GM21367 (cell line): ENCODE measurements around the gene PRKG1.
"Not testable (repeated sequence)": the region's sequence is repeated elsewhere in the genome, so short reads cannot be mapped to it uniquely, and the experiment has no call there.

ENCODE experiments used
- ATAC-seq: cut with Tn5 transposase; IDR thresholded peaks from one replicate; pipeline ENCODE4 v1.9.1; 2021; ENCODE audit not compliant: unreplicated experiment

PRKG1 gene

GRCh38 chr10:52221923-52222322 is 1147.6 kb downstream of the PRKG1 start:
- ATAC-seq = no peak

DNA sequence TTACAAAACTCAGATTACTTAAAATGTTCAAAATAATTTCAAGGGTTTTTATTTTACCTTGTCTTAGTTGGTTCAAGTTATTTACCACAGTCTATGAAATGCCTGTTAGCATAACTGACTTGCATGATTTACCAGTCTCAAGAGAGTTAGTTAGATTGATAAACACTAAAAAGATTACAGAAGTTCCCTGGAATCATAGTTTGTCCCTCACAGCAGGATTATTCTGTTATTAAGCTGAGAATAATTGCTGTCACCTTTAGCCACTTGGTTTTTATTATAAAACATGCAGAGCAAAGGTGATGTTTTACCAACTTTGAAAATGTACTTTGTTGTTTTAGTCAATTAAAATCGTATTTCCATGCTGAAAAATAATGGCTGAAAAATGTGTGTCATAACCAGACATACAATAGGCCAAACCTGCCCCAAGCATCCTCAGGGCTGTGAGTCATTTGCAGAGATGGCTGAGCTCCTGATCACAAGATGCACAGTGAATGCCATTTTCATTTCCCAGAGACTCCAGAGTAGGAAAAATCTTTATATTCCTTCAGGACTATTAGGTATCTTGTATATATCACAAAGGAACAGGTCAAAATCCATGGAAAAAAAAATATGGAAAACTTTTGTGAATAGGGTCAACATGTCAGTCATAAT is 1152.0 kb downstream of the PRKG1 start:
- no peak for ATAC-seq

GRCh38 chr10:52228556-52228955 is 1154.3 kb downstream of the PRKG1 start:
- ATAC-seq = no peak

GRCh38 chr10:52229291-52229931 is 1155.1 kb downstream of the PRKG1 start:
- ATAC-seq = no peak

GRCh38 chr10:52232561-52233350 is 1158.5 kb downstream of the PRKG1 start:
- peak; percentile 99 for ATAC-seq

- ATAC-seq = not testable (repeated sequence)
Measured at GRCh38 chr10:52233351-52233991, 1159.2 kb downstream of the PRKG1 start.

- no peak for ATAC-seq
Measured at GRCh38 chr10:52239771-52240170, 1165.5 kb downstream of the PRKG1 start.

DNA sequence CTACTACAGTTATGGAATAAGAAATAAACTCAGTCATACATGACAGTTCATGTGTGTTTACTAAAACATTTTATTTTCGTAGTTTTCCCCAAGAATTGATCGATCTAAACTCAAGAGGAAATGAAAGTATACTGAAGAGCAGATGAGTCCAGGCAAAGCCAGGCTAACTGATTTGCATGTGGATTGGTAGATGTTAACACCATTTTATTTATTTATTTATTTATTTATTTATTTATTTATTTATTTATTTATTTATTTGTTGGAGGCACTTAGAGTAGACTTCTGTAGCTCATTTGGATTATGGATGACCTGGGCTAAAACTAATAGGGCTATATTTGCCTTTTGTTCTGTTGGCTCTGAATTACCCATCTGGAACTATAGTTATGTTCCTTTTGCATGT is 1171.3 kb downstream of the PRKG1 start:
- ATAC-seq = peak; percentile 64

DNA sequence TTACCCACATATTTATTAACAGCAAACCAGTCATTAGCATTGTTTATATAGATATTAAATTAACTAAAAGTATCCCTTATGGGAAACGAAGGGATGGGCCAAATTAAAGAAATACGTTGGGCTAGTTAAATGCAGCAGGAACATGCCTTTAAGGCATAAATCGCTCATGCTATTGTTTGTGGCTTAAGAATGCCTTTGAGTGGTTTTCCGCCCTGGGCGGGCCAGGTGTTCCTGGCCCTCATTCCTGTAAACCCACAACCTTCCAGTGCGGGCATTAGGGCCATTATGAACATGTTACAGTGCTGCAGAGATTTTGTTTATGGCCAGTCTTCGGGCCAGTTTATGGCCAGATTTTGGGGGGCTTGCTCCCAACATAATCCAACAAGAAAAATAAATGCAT is 1173.6 kb downstream of the PRKG1 start:
- not testable (repeated sequence) for ATAC-seq

- no peak for ATAC-seq
Measured at GRCh38 chr10:52248697-52249306, 1174.5 kb downstream of the PRKG1 start.

- no peak for ATAC-seq
Measured at GRCh38 chr10:52249850-52250395, 1175.6 kb downstream of the PRKG1 start.

DNA sequence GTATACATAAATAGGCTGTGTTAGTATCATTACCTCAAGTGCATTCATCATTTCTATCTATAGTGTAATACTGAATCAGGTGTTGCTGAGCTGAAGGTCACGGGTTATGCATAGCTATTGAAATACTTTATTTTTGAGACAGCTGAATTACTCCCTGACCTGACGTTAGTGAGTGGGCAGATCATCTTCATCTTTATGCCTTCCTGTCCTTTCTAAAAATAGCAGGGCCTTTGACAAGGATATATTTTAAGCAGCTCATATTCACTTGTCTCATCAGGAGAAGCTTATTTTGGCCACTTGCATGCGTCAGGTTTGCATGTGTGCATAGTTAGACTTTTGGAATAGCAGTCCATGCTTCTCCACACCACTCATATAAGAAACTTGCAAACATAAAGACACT is 1176.2 kb downstream of the PRKG1 start:
- ATAC-seq = no peak

DNA sequence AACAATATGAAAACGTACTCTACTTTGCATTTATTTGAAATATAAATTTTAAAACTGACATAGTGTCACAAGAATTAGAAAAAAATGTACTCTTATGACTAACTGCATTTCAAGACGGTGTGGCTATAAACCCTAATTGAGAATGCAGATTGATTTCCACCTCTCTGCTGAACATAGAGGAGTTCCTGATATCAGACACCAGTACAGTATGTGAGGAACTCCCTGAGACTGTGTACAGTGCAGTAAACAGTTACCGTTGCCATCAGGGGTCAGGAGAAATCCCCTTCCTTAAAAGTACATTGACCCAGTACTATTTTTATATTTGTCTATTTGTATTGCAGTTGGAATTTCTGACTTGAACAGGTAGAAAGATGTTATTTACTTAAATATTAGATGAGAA is 1178.0 kb downstream of the PRKG1 start:
- ATAC-seq = no peak

DNA sequence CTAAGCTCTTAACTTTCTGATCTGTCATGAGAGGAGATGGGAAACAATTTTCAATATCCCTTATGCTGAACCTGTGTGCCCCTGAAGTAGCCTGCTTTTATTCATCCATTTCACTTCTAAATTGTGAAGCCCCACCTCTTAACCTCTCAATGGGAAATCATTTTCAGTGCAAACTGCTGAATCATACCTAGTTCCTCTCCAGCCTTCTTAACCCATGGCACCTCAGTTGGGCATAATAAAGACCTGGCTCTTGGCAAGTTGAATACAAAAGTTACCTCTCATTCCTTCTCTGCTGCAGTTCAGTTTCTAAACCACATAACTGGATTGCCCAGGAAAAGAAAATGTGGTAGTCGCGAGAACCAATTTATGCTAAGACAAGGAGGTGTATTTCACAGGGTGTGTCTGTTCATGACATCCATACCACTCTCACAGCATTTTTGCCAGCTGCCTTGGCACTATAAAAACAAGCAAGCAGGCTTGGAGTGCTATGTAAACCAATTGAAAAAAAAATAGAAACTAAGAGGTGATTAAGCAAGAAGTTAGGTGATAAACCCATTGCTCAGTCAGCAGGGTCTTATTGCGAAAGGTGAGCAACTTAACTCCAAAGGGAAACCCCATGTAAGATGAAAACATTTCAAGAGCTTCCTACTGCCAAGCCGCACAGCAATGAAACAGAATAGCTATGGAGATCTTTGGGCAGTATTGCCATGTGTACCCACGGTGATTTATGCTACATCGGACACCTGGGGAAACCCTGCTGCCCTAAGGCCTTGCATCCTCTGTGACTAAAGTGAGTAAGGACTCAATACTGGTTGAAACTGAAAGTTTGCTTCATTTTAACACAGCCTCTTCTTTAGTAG is 1182.8 kb downstream of the PRKG1 start:
- ATAC-seq = peak; percentile 99

- ATAC-seq = peak; percentile 86
Measured at GRCh38 chr10:52257692-52258075, 1183.4 kb downstream of the PRKG1 start.

- no peak for ATAC-seq
Measured at GRCh38 chr10:52258799-52259425, 1184.6 kb downstream of the PRKG1 start.

DNA sequence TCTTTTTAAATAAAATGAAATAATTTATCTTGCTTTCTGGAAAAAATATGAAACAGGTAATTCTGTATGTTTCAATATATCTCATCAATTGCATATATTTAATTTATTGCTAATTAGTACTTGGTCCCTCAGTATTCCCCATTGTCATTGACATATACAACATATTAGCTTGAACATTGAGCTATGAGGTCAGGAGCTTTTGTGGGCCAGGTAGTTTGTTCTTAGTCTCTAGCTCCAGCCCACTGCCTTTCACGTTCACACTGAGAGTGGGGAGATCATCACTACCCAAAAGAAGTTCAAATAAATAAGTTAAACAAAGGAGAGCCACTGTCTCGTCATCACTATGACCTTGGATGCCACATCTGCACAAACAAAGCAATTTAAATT is 1185.1 kb downstream of the PRKG1 start:
- ATAC-seq = no peak

DNA sequence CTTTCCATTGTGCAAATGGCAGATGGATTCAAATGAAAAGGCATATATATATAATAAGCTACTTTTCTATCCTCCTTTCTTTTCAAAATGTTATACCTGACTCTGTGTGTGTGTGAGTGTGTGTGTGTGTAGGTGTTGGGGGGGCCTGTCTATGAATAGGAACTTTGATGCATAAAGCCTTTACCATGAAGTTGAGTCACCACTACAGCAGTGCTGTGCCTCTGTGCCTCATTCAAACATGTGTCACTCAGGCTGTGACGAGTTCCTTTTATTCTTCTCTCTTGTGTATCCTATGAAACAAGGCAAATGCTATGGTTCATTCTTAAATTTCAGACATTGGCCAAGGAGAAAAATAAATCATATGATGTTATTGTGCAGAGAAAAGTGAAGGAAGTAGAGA is 1187.1 kb downstream of the PRKG1 start:
- no peak for ATAC-seq

- ATAC-seq = no peak
Measured at GRCh38 chr10:52265131-52265926, 1191.0 kb downstream of the PRKG1 start.
